ENCODE results near the gene DDX24.

The DDX24 gene

GRCh38 chr14:94097091-94097490 lies 16.1 kb upstream of the DDX24 start:
- no peak overlapping the region for H3K27ac ChIP-seq
- TF ChIP-seq ZFX (IDR thresholded peaks at IDR 0.05; ENCODE audit: borderline replicate concordance) (no peak), CTCF (IDR thresholded peaks at IDR 0.05) (no peak)

DNA sequence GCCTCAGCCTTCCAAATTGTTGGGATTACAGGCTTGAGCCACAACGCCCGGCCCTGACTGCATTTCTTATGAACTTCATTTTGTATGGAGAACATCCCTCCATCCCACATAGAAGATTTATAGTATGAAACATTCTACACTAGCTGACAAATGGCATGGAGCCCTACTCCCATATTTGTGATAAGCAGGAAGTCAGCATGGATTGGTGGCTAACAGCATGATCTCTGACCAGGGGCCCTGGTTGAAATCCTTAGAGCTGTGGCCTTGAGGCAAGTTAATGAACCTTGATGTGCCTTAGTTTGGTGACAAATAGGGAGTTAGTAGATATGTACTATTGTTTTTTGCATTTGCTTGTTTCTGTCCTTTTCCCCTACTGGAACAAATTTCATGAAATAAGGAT lies 12.4 kb upstream of the DDX24 start:
- no peak overlapping the region for H3K27ac ChIP-seq
- TF ChIP-seq CTCF (IDR thresholded peaks at IDR 0.05): no peak
- TF ChIP-seq ZFX (IDR thresholded peaks at IDR 0.05; ENCODE audit: borderline replicate concordance): no peak

- TF ChIP-seq CTCF (IDR thresholded peaks at IDR 0.05): no peak
- no peak for TF ChIP-seq ZFX (IDR thresholded peaks at IDR 0.05; ENCODE audit: borderline replicate concordance)
- H3K27ac ChIP-seq: no peak overlapping the region
These were observed 8.5 kb upstream of the DDX24 start for GRCh38 chr14:94089479-94089878.

DNA sequence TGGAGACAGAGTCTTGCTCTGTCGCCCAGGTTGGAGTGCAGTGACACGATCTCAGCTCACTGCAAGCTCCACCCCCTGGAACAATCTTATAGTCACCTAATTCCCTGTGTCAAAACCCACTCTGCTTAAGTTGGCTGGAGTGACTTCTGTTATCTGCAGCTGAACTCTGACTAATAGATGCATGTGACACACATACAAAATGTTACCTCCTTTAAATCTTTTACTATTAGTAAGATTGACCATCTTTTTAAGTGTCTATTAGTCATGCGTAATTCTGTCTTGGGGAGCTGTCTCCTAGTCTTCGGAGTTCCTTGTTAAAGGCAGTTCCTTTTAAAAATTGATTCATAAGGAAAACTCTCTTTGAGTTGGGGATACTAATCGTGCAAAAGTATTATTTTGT lies 7.5 kb upstream of the DDX24 start:
- no peak overlapping the region for H3K27ac ChIP-seq
- TF ChIP-seq CTCF (IDR thresholded peaks at IDR 0.05) (no peak), ZFX (IDR thresholded peaks at IDR 0.05; ENCODE audit: borderline replicate concordance) (no peak)

DNA sequence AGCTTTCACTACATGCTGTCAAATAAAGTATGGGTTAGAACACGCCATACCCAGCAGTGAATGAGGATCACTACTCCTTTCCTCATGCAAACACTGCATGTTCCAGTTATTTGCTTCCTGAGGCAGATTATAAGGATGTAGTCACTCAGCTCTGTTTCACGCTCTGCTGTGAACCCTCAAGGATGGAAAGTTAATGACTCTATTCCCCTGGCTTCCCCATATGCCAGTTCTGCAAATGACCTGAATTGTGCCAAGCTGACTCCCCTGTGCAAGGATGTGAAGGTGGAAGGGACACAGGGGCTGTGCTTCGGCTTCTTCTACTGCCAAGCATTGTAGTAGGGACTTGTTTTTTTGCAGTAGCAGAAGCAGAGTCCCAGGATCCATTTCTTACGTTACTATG lies 6.9 kb upstream of the DDX24 start:
- no peak overlapping the region for H3K27ac ChIP-seq
- TF ChIP-seq ZFX (IDR thresholded peaks at IDR 0.05; ENCODE audit: borderline replicate concordance) (no peak), CTCF (IDR thresholded peaks at IDR 0.05) (no peak)

GRCh38 chr14:94081386-94081820 lies 401 bp upstream of the DDX24 start:
- TF ChIP-seq CTCF (IDR thresholded peaks at IDR 0.05) (no peak), ZFX (IDR thresholded peaks at IDR 0.05; ENCODE audit: borderline replicate concordance) (no peak)
- H3K27ac ChIP-seq: peak overlapping the region; percentile 72

DNA sequence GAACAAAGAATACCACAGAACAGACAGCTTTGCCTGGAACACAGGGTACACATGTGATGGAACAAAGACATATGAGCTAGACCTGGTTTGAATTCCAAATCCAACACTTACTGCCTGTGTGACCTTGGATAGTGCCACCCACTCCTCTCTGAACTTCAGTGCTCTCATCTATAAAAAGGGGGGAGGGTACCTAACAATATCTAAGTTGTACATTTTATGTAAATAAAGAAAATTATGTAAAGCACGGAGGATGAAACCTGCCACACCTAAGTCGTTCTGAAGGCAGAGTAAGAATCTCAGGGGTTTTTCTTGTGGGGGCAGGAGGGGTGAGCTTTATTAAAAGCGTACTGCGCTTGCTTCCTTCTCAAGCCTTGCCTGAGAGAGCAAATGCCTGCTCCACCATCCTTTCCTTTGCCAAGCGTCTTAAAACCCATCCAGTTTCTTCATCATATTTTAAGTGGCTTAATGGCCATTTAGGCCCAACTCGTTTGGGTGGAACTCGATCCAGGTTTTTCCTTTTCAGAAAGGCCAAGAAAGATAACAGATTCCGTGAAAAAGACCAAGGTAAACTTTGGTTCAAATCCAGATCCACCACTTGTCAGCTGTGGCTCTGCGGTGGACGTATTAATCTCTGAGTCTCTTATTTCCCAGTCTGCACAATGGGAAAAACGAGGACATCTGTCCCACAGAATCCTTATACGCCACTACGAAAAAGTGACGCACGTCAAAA lies 946 bp downstream of the DDX24 start:
- TF ChIP-seq ZFX (IDR thresholded peaks at IDR 0.05; ENCODE audit: borderline replicate concordance) (no peak), CTCF (IDR thresholded peaks at IDR 0.05) (no peak)

More for the DNA sequence above, 946 bp downstream of the DDX24 start:
- peak overlapping the region; percentile 72 for H3K27ac ChIP-seq
